ENCODE measurements around the gene CAMK2N2.
"Not testable (repeated sequence)": the region's sequence is repeated elsewhere in the genome, so short reads cannot be mapped to it uniquely, and the experiment has no call there.

Gene CAMK2N2

GRCh38 chr3:184275381-184275701, 14.0 kb upstream of the CAMK2N2 start:
- DNase-seq (ENCODE audit: low read depth, low spot score) = no peak

- no peak for DNase-seq (ENCODE audit: low read depth, low spot score)
Measured at GRCh38 chr3:184272269-184272668, 10.9 kb upstream of the CAMK2N2 start.

- DNase-seq (ENCODE audit: low read depth, low spot score) = not testable (repeated sequence)
Measured at GRCh38 chr3:184267249-184267648, 5.9 kb upstream of the CAMK2N2 start.

GRCh38 chr3:184262764-184263179, 1.4 kb upstream of the CAMK2N2 start:
- DNase-seq (ENCODE audit: low read depth, low spot score) = no peak

- DNase-seq (ENCODE audit: low read depth, low spot score) = no peak
Measured at GRCh38 chr3:184261854-184262763, 756 bp upstream of the CAMK2N2 start.

- DNase-seq (ENCODE audit: low read depth, low spot score) = no peak
Measured at GRCh38 chr3:184260724-184261269, 556 bp downstream of the CAMK2N2 start.

- no peak for DNase-seq (ENCODE audit: low read depth, low spot score)
Measured at GRCh38 chr3:184259878-184260723, 1.3 kb downstream of the CAMK2N2 start.

GRCh38 chr3:184259396-184259877, 1.9 kb downstream of the CAMK2N2 start:
- no peak for DNase-seq (ENCODE audit: low read depth, low spot score)

- DNase-seq (ENCODE audit: low read depth, low spot score) = no peak
Measured at GRCh38 chr3:184258926-184259325, 2.4 kb downstream of the CAMK2N2 start.

- no peak for DNase-seq (ENCODE audit: low read depth, low spot score)
Measured at GRCh38 chr3:184257083-184257915, 4.1 kb downstream of the CAMK2N2 start.

- DNase-seq (ENCODE audit: low read depth, low spot score) = no peak
Measured at GRCh38 chr3:184255291-184256039, 5.9 kb downstream of the CAMK2N2 start.

GRCh38 chr3:184250167-184250828, 11.1 kb downstream of the CAMK2N2 start:
- DNase-seq (ENCODE audit: low read depth, low spot score) = peak; percentile 44

GRCh38 chr3:184249412-184250166, 11.8 kb downstream of the CAMK2N2 start, which contains the start of gene EEF1AKMT4:
Gene EEF1AKMT4 (plus strand): TSS chr3:184249672. CDS start chr3:184249695, 23 bp downstream.
- peak; percentile 89 for DNase-seq (ENCODE audit: low read depth, low spot score)

GRCh38 chr3:184248454-184249411, 12.6 kb downstream of the CAMK2N2 start, which contains the start of gene ALG3:
Gene ALG3 (minus strand): TSS chr3:184248962. CDS start chr3:184248940, 22 bp downstream.
- peak; percentile 61 for DNase-seq (ENCODE audit: low read depth, low spot score)

- DNase-seq (ENCODE audit: low read depth, low spot score) = no peak
Measured at GRCh38 chr3:184242297-184242685, 19.1 kb downstream of the CAMK2N2 start.

GRCh38 chr3:184241447-184242296, 19.7 kb downstream of the CAMK2N2 start:
- no peak for DNase-seq (ENCODE audit: low read depth, low spot score)

- no peak for DNase-seq (ENCODE audit: low read depth, low spot score)
Measured at GRCh38 chr3:184241141-184241446, 20.3 kb downstream of the CAMK2N2 start.
